HL-60 (cell line): ENCODE measurements around the gene ECD.

Experiments used
- DNase-seq, 2 experiments: peaks; one replicate each; pipeline ENCODE4 v3.0.0-alpha.2; 2010 to 2020; ENCODE audit warnings: low read depth in 1 of 2, low spot score in 1 of 2
- H3K27ac ChIP-seq: fragments of 250-450 bp; sonication (Bioruptor Pico); replicated peaks from 2 replicates; pipeline ENCODE4 v1.5.1; 2020; ENCODE audit warnings: mild to moderate bottlenecking, moderate library complexity
- H3K27me3 ChIP-seq: fragments of 250-450 bp; sonication (Bioruptor Pico); 2 replicates; pipeline ENCODE4 v1.5.1; 2021; ENCODE audit warnings: mild to moderate bottlenecking, moderate library complexity; ENCODE audit not compliant: insufficient read depth, poor library complexity, severe bottlenecking
- H3K4me3 ChIP-seq: replicated peaks from 2 replicates; pipeline ENCODE4 v1.5.1; 2011; ENCODE audit warnings: mild to moderate bottlenecking, control low read depth, low read length; ENCODE audit not compliant: insufficient read depth
- CTCF ChIP-seq: IDR thresholded peaks from one replicate; pipeline ENCODE4 v1.5.1; 2011; ENCODE audit warnings: low read length, control low read depth, inconsistent platforms; ENCODE audit not compliant: insufficient read depth
- GABPA ChIP-seq: IDR thresholded peaks from 2 replicates; pipeline ENCODE4 v1.6.1; 2012; ENCODE audit warnings: low read depth
- POLR2AphosphoS5 ChIP-seq: IDR thresholded peaks from 2 replicates; pipeline ENCODE4 v1.6.1; 2012; ENCODE audit warnings: low read depth
- SPI1 ChIP-seq: IDR thresholded peaks from 2 replicates; pipeline ENCODE4 v1.6.1; 2012; ENCODE audit warnings: low read depth, mild to moderate bottlenecking, borderline replicate concordance
- TF ChIP-seq, protein P1 (sequence below): IDR thresholded peaks from 2 replicates; pipeline ENCODE4 v1.6.1; 2012; ENCODE audit warnings: low read depth; ENCODE audit not compliant: insufficient replicate concordance

Gene ECD

GRCh38 chr10:73134727-73135126, 33.1 kb downstream of the ECD start:
- H3K27ac ChIP-seq, result no peak overlapping the region
- DNase-seq, result no peak
- TF ChIP-seq POLR2AphosphoS5 (no peak), CTCF (no peak), SPI1 (no peak), GABPA (no peak)
- TF ChIP-seq, protein P1, sequence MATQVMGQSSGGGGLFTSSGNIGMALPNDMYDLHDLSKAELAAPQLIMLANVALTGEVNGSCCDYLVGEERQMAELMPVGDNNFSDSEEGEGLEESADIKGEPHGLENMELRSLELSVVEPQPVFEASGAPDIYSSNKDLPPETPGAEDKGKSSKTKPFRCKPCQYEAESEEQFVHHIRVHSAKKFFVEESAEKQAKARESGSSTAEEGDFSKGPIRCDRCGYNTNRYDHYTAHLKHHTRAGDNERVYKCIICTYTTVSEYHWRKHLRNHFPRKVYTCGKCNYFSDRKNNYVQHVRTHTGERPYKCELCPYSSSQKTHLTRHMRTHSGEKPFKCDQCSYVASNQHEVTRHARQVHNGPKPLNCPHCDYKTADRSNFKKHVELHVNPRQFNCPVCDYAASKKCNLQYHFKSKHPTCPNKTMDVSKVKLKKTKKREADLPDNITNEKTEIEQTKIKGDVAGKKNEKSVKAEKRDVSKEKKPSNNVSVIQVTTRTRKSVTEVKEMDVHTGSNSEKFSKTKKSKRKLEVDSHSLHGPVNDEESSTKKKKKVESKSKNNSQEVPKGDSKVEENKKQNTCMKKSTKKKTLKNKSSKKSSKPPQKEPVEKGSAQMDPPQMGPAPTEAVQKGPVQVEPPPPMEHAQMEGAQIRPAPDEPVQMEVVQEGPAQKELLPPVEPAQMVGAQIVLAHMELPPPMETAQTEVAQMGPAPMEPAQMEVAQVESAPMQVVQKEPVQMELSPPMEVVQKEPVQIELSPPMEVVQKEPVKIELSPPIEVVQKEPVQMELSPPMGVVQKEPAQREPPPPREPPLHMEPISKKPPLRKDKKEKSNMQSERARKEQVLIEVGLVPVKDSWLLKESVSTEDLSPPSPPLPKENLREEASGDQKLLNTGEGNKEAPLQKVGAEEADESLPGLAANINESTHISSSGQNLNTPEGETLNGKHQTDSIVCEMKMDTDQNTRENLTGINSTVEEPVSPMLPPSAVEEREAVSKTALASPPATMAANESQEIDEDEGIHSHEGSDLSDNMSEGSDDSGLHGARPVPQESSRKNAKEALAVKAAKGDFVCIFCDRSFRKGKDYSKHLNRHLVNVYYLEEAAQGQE, result no peak
- H3K27me3 ChIP-seq, result no peaks in the 10 kb centered on the region
- no peak overlapping the region for H3K4me3 ChIP-seq

DNA sequence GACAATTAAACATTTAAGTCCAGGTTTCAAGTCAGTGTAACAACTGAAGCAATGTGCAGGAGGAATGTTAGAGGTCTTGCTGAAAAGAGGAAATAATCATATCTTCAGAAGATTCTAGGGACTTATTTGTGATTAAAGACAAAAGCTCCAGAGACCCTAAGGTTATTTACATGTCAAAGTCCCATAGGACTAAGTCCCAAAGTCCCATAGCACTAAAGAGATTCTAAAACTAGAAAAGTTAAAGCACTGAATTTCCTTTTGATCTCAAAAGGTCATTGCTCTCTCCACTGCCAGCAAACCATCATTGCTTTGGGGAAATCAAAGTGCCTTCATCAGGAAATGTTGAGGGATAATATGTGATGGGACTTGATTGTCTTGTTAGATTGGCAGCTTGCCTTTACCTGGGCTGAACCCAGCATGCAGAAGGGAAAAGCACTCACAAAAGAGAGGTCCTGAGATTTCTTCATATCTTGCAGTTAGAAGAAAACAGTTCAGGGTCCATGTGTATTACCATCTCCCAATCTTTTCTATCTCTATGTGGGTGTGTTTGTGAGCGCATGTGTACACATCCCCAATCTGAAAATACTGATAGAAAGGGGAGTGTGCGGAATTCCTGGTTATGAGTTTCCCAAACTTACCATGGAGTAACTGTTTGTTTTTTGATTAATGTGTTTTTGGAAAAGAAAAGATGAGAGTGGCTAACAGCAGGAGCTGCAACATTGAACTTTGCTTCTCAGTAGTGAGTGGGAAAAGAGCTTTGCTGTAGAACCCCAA, 35.7 kb downstream of the ECD start:
- H3K27ac ChIP-seq, result no peak overlapping the region
- TF ChIP-seq POLR2AphosphoS5 (no peak), GABPA (no peak), CTCF (no peak), SPI1 (no peak)
- TF ChIP-seq, protein P1, result no peak
- H3K27me3 ChIP-seq, result no peaks in the 10 kb centered on the region
- no peak overlapping the region for H3K4me3 ChIP-seq
- DNase-seq, result no peak

DNA sequence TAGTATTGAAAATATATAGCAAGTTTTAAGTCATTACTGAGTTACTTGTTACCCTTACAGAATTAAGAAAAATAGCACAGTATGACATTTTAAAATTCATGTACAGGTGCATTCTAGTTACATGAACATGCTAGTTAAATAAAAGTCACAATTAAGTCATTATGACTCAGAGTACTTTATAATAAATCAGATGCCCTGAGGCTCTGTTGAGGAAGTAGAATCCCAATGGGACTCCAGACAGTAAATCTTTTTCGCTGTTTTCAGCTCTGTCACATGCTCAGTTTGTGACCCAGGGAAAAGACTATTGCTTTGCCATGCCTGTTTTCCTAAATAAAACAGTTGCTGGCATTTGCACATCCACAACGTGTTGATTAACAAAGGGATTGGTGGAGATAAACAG, 36.5 kb downstream of the ECD start:
- no peak for DNase-seq
- no peak overlapping the region for H3K27ac ChIP-seq
- no peaks in the 10 kb centered on the region for H3K27me3 ChIP-seq
- no peak overlapping the region for H3K4me3 ChIP-seq
- no peak for TF ChIP-seq SPI1
- TF ChIP-seq, protein P1, result no peak
- no peak for TF ChIP-seq GABPA
- TF ChIP-seq CTCF, result no peak
- no peak for TF ChIP-seq POLR2AphosphoS5
